PFSK-1 (cell line): ENCODE data around the gene BMP15.

ENCODE experiments used
- POLR2AphosphoS5 ChIP-seq: IDR thresholded peaks from 2 replicates; pipeline ENCODE4 v1.6.1; 2012; ENCODE audit warnings: low read depth, mild to moderate bottlenecking, control low read depth, low read length, moderate library complexity
- SIN3A ChIP-seq: IDR thresholded peaks from 2 replicates; pipeline ENCODE4 v1.6.1; 2012; ENCODE audit warnings: mild to moderate bottlenecking, low read length, moderate library complexity, borderline replicate concordance; ENCODE audit not compliant: insufficient read depth
- TAF1 ChIP-seq: IDR thresholded peaks from 2 replicates; pipeline ENCODE4 v1.6.1; 2012; ENCODE audit warnings: low read length, control low read depth, borderline replicate concordance; ENCODE audit not compliant: insufficient read depth
- TF ChIP-seq, protein P1 (sequence below), 2 experiments: IDR thresholded peaks; 2 replicates each; pipeline versions ENCODE4 v1.6.1 to v1.8.0; 2011 to 2012; ENCODE audit warnings: low read depth in 2 of 2, low read length in 2 of 2, control low read depth in 1 of 2, inconsistent platforms in 1 of 2, mild to moderate bottlenecking in 1 of 2, moderate library complexity in 1 of 2; ENCODE audit not compliant: insufficient read depth in 1 of 2

DNA sequence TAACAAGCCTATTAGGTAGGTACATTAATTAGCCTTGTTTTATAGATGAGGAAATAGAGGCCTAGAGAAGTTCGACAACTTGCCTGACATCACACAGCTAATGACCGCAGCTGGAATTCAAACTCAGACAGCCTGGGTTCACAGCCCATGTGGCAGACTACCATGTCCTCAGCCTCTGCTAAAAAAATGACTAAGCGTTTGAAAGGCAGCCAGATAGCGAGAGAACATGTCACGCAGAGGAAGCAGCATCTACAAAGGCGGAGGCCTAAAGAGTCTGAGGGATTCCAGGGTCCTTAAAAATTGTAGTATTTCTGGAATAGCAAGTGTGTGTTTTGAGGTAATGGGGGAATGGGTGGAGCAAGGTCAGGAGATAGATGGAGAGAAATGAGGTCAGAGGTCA is 33.2 kb upstream of the BMP15 start:
- TF ChIP-seq, protein P1, sequence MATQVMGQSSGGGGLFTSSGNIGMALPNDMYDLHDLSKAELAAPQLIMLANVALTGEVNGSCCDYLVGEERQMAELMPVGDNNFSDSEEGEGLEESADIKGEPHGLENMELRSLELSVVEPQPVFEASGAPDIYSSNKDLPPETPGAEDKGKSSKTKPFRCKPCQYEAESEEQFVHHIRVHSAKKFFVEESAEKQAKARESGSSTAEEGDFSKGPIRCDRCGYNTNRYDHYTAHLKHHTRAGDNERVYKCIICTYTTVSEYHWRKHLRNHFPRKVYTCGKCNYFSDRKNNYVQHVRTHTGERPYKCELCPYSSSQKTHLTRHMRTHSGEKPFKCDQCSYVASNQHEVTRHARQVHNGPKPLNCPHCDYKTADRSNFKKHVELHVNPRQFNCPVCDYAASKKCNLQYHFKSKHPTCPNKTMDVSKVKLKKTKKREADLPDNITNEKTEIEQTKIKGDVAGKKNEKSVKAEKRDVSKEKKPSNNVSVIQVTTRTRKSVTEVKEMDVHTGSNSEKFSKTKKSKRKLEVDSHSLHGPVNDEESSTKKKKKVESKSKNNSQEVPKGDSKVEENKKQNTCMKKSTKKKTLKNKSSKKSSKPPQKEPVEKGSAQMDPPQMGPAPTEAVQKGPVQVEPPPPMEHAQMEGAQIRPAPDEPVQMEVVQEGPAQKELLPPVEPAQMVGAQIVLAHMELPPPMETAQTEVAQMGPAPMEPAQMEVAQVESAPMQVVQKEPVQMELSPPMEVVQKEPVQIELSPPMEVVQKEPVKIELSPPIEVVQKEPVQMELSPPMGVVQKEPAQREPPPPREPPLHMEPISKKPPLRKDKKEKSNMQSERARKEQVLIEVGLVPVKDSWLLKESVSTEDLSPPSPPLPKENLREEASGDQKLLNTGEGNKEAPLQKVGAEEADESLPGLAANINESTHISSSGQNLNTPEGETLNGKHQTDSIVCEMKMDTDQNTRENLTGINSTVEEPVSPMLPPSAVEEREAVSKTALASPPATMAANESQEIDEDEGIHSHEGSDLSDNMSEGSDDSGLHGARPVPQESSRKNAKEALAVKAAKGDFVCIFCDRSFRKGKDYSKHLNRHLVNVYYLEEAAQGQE (IDR thresholded peaks at IDR 0.05; ENCODE audit: insufficient read depth in 1 of 2, low read depth in 2 of 2, low read length in 2 of 2), result no peak
- TF ChIP-seq POLR2AphosphoS5, result no peak
- TF ChIP-seq TAF1, result no peak
- no peak for TF ChIP-seq SIN3A
